Suprapubic skin (tissue), 4 donors: ENCODE data around the gene TMEM179. TPM values are rescaled to one million over a fixed set of nuclear protein-coding genes. Genes with fewer than 3 reads are reported as not detected.

Source experiments
- DNase-seq, 2 donors: peaks; one replicate each; pipeline ENCODE4 v3.0.0-alpha.2; 2019; ENCODE audit warnings: low spot score in 2 of 2
- H3K27ac ChIP-seq: fragments of 200-600 bp; sonication (generic); one replicate; pipeline ENCODE4 v1.5.1; 2019
- H3K27me3 ChIP-seq: fragments of 200-600 bp; sonication (generic); one replicate; pipeline ENCODE4 v1.5.1; 2019
- H3K36me3 ChIP-seq: fragments of 200-600 bp; sonication (generic); one replicate; pipeline ENCODE4 v1.5.1; 2019
- H3K4me1 ChIP-seq: fragments of 200-600 bp; sonication (generic); one replicate; pipeline ENCODE4 v1.5.1; 2019
- H3K4me3 ChIP-seq: fragments of 200-600 bp; sonication (generic); one replicate; pipeline ENCODE4 v1.5.1; 2019; ENCODE audit warnings: mild to moderate bottlenecking
- H3K9me3 ChIP-seq: fragments of 200-600 bp; sonication (generic); one replicate; pipeline ENCODE4 v1.5.1; 2019
- CTCF ChIP-seq, 2 donors: fragments of 200-600 bp in 1 of 2; fragments of 450-650 bp in 1 of 2; sonication (generic) in 1 of 2; IDR thresholded peaks; one replicate each; pipeline ENCODE4 v1.5.1; 2016 to 2019; ENCODE audit warnings: antibody characterized with exemption in 2 of 2, mild to moderate bottlenecking in 1 of 2, moderate library complexity in 1 of 2
- EP300 ChIP-seq: sonication (generic); formaldehyde crosslinking; IDR thresholded peaks from one replicate; pipeline ENCODE4 v1.6.1; 2017; ENCODE audit warnings: antibody characterized with exemption
- POLR2A ChIP-seq, 2 donors: fragments of 450-650 bp; IDR thresholded peaks; one replicate each; pipeline ENCODE4 v1.6.1; 2017; ENCODE audit warnings: antibody characterized with exemption in 2 of 2, mild to moderate bottlenecking in 2 of 2, moderate library complexity in 2 of 2
- POLR2AphosphoS5 ChIP-seq, 3 donors: sonication (generic); formaldehyde crosslinking; IDR thresholded peaks; one replicate each; pipeline ENCODE4 v1.6.1; 2017; ENCODE audit warnings: antibody characterized with exemption in 3 of 3
- WGBS: methylation state at CpG from one replicate; pipeline ENCODE4 v1.1.5; 2018; 5-methylcytosine and 5-hydroxymethylcytosine counted together
- total RNA-seq, 4 donors: library from RNA; depleted of rRNA; stranded (reverse); fragments of >200 nt; gene quantifications; one replicate each; pipeline ENCODE4 v1.1.0, GENCODE V29; 2016

TMEM179 gene
- total RNA-seq, 4 donors from 2014 or later, result not detected

DNA sequence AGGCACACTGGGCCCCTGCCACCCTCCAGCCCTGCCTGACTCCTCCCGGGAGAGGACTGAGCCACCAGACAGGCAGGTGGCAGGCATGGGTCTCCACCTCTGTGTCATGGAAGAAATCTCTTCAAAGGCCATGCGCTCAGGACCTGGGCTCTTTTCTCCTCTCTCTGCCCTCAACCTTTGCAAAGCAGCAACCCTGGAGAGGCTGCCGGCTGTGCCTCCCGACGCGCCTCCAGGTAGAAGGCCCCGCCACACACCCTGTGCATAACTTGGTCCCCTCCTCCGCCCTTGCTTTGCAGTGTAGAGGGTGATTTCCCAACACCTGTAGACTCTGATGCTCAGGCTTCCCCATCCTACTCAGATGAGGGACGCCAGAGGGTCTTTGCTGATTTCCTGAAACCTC lies 28.2 kb upstream of the TMEM179 start:
- H3K27ac ChIP-seq, result no peak overlapping the region
- no peak overlapping the region for H3K4me3 ChIP-seq
- DNase-seq, result no peak
- peaks cover 51% of the 10 kb centered on the region for H3K27me3 ChIP-seq
- H3K4me1 ChIP-seq, result no peaks in the 10 kb centered on the region
- H3K36me3 ChIP-seq, result no peaks in the 10 kb centered on the region
- 75% methylated on average over 3 of the region's 9 CpGs for WGBS
- no peaks in the 10 kb centered on the region for H3K9me3 ChIP-seq
- TF ChIP-seq EP300 (no peak), POLR2A (IDR thresholded peaks at IDR 0.05) (no peak), POLR2AphosphoS5 (IDR thresholded peaks at IDR 0.05) (no peak), CTCF (IDR thresholded peaks at IDR 0.05) (no peak)

- peaks cover 42% of the 10 kb centered on the region for H3K27me3 ChIP-seq
These were observed 20.4 kb upstream of the TMEM179 start for GRCh38 chr14:104624939-104625338.

GRCh38 chr14:104614126-104614812 lies 9.7 kb upstream of the TMEM179 start:
- no peak for DNase-seq
- Histone ChIP-seq H3K27ac (no peak overlapping the region), H3K4me1 (no peaks in the 10 kb centered on the region), H3K4me3 (no peak overlapping the region), H3K36me3 (no peaks in the 10 kb centered on the region), H3K27me3 (peaks cover 51% of the 10 kb centered on the region), H3K9me3 (no peaks in the 10 kb centered on the region)
- TF ChIP-seq POLR2AphosphoS5 (IDR thresholded peaks at IDR 0.05) (no peak), CTCF (IDR thresholded peaks at IDR 0.05) (no peak), POLR2A (IDR thresholded peaks at IDR 0.05) (no peak), EP300 (no peak)
- WGBS, result 71% methylated on average over 4 of the region's 4 CpGs

More at GRCh38 chr14:104624939-104625338, 20.4 kb upstream of the TMEM179 start:
- WGBS, result 59% methylated on average over 5 of the region's 5 CpGs
- Histone ChIP-seq H3K36me3 (no peaks in the 10 kb centered on the region), H3K27ac (no peak overlapping the region), H3K4me1 (no peaks in the 10 kb centered on the region), H3K9me3 (no peaks in the 10 kb centered on the region), H3K4me3 (no peak overlapping the region)
- no peak for TF ChIP-seq CTCF (IDR thresholded peaks at IDR 0.05)
- no peak for TF ChIP-seq POLR2A (IDR thresholded peaks at IDR 0.05)
- no peak for DNase-seq

DNA sequence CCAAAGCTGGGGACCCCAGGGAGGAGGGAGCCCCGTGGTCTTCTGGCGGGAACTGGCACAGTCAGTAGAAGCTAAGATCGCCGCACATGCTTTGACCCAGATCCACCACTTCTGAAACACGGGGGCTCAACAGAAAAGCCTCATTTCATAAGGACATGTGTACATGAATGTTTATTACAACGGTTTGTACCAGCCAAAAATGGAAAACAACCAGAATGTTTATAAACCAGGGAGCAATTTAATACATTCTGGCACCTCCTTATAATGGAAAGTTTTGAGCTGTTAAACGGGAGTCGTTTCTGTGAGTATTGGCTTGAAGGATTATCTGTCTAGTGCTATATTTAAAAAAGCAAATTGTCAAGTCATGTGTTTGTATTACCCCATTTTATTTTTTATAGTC lies 7.3 kb upstream of the TMEM179 start:
- WGBS, result 63% methylated on average over 8 of the region's 8 CpGs
- TF ChIP-seq CTCF (IDR thresholded peaks at IDR 0.05) (no peak), POLR2AphosphoS5 (IDR thresholded peaks at IDR 0.05) (no peak), POLR2A (IDR thresholded peaks at IDR 0.05) (no peak), EP300 (no peak)
- Histone ChIP-seq H3K27me3 (peaks cover 52% of the 10 kb centered on the region), H3K9me3 (no peaks in the 10 kb centered on the region), H3K36me3 (no peaks in the 10 kb centered on the region), H3K4me1 (no peaks in the 10 kb centered on the region), H3K4me3 (no peak overlapping the region), H3K27ac (no peak overlapping the region)
- DNase-seq, result no peak

DNA sequence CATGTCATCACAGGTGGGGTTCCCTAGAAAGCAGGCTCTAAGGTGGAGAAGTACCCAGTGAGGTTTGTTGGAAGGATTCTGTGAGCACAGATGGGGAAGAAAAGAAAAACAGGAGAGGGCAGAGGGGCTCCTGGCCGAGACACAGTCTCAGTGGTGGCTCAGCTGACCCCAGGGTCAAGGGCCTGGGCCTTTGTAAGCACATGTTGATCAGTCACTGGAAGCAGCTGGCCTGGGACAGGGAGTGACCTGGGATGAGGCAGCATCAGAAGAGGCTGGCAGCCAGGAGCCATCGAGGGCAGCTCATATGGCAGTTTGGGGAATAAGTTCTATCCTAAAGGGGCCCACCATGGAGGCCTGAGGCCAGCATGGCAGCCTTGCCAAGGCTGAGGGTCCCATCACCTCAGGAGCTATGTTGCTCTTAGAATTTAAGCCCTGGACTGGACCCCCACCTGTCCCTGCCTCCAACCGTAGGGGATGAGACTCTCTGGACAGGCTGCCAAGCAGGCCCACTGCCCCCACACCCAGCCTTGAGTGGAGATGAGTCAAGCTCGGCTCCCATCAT lies 6.3 kb upstream of the TMEM179 start:
- DNase-seq, result no peak
- 69% methylated on average over 4 of the region's 4 CpGs for WGBS
- no peaks in the 10 kb centered on the region for H3K9me3 ChIP-seq
- H3K27ac ChIP-seq, result no peak overlapping the region
- H3K27me3 ChIP-seq, result peaks cover 59% of the 10 kb centered on the region
- TF ChIP-seq EP300 (no peak), POLR2AphosphoS5 (IDR thresholded peaks at IDR 0.05) (no peak), CTCF (IDR thresholded peaks at IDR 0.05) (no peak), POLR2A (IDR thresholded peaks at IDR 0.05) (no peak)
- H3K4me1 ChIP-seq, result no peaks in the 10 kb centered on the region
- H3K4me3 ChIP-seq, result no peak overlapping the region
- H3K36me3 ChIP-seq, result no peaks in the 10 kb centered on the region
